Left renal cortex interstitium (tissue), 4 donors: Measurements from ENCODE around the gene TRPM3. TPM values are rescaled to one million over a fixed set of nuclear protein-coding genes. Genes with fewer than 3 reads are reported as not detected.

ENCODE experiments used
- DNase-seq, 4 donors: peaks; one replicate each; pipeline ENCODE4 v3.0.0-alpha.2; 2013; ENCODE audit warnings: low read depth in 4 of 4, low spot score in 2 of 4, missing footprints in 1 of 4
- polyA plus RNA-seq, 4 donors: library from polyadenylated mRNA; unstranded; fragments of 120-200 nt; gene quantifications; one replicate each; pipeline ENCODE4 v1.2.1, GENCODE V29; 2013; ENCODE audit not compliant: insufficient read length in 4 of 4

Gene TRPM3
- polyA plus RNA-seq, 4 donors: 12.1 to 17.6 (median 15.1) TPM

GRCh38 chr9:70951749-70952727 lies 169.4 kb downstream of the TRPM3 start:
- no peak for DNase-seq

GRCh38 chr9:70950270-70950669 lies 171.2 kb downstream of the TRPM3 start:
- no peak for DNase-seq

GRCh38 chr9:70949239-70949638 lies 172.2 kb downstream of the TRPM3 start:
- no peak for DNase-seq

DNA sequence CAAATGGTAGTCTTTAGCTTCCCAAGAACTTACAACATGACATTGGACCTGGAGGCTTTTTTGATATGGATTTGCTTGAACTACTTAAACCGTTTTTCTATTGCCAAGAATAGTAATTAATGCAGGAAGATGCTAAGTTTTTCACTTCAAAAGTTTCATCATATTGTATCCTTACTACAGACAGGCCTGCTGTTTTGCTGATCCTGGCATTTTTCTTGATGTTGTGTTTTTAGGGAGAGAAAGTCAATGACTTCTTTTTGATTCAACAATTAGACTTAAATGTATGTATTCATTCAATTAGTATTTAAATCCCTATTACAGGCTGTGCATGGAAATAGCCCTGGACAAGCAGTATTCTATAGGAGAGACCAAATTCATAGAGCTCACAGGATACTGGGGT lies 172.7 kb downstream of the TRPM3 start:
- no peak for DNase-seq

GRCh38 chr9:70947511-70947910 lies 173.9 kb downstream of the TRPM3 start:
- DNase-seq: no peak

GRCh38 chr9:70947086-70947485 lies 174.3 kb downstream of the TRPM3 start:
- DNase-seq: no peak

DNA sequence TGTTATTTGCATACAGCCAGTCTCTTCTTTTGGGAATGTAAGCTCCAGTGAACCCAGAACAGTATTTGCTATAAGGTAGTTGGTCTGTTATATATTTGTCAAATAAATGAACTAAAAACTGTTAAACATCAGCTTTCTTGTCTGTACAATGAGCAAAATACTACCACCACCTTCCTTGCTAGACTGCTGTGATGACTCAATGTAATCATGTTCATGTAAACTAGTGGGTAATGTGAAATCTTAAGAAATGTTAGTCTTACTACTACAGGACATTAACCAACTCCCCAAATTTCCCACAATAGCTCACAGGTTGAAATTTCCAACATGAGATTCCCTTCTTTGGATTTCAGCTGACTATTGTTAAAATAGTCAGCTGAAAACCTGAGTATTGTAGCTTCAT lies 176.1 kb downstream of the TRPM3 start:
- no peak for DNase-seq

DNA sequence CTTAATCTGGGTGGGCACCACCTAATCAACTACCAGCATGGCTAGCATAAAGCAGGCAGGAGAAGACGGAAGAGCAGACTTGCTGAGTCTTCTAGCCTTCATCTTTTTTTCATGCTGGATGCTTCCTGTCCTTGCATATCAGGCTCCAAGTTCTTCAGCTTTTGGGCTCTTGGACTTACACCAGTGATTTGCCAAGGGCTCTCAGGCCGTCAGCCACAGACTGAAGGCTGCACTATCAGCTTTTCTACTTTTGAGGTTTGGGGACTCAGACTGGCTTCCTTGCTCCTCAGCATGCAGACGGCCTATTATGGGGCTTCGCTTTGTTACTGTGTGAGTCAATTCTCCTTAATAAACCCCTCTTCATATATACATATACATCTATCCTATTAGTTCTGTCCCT lies 180.2 kb downstream of the TRPM3 start:
- no peak for DNase-seq

- no peak for DNase-seq
Measured at GRCh38 chr9:70940605-70941004, 180.8 kb downstream of the TRPM3 start.

- DNase-seq: no peak
Measured at GRCh38 chr9:70936536-70936935, 184.9 kb downstream of the TRPM3 start.

DNA sequence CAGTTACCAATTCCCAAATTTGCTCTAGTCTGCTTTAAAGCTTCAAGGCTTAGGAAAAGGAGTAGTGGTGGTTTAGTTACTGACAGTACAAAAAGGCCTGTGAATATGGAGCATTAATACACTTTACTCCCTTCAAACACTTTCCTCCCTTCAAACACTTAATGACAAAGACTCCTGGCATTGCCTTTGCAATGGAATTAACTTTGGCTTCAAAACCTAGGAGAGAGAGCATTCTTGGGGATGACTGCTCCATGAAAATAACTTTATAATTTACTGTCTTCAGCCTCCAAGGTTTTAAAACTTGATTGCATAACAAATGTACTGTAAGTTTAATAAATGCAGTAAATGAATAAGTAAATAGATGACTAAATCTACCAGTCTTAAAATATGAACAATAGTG lies 185.6 kb downstream of the TRPM3 start:
- no peak for DNase-seq

DNA sequence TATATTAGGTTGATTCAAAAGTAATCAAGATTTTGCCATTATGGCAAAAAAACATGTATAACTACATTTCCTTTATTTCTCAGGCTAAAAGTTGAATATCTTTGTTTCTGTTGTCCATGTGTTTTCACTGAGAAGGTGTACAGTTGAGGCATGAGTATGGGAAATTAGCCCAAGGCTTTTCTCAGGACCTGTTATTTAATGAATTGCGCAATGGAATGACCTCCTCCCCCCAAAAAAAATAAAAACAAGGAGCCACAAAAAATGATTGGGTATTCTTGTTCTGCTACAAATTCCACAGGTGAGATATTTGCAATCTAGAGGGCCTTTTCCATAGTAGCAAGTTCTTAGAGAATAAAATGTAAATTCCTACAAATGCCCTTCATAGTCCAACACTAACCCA lies 186.8 kb downstream of the TRPM3 start:
- DNase-seq: no peak

- no peak for DNase-seq
Measured at GRCh38 chr9:70933321-70933720, 188.1 kb downstream of the TRPM3 start.

- no peak for DNase-seq
Measured at GRCh38 chr9:70932097-70932496, 189.3 kb downstream of the TRPM3 start.

- no peak for DNase-seq
Measured at GRCh38 chr9:70927530-70927929, 193.9 kb downstream of the TRPM3 start.

GRCh38 chr9:70924895-70925547 lies 196.4 kb downstream of the TRPM3 start:
- peak in 3 of 4 donors; percentile 49 to 58 (median 53) for DNase-seq

DNA sequence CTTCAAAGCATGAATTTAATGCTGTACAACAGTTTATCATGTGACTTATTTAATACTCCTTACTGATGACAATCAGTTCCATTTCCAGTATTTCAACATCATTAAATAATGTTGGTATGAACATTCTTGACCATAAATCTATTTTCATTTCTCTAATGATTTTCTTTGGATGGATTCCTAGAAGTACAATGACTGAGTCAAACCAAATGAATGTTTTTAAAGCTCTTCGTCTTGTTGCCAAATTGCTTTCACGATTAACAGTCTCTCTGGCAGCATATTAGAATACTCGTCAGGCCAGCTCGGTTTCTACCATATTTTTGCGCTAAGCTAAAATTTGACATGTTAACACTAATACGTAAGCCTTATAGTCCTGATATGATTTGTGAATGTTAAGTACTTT lies 197.0 kb downstream of the TRPM3 start:
- DNase-seq: peak in 2 of 4 donors; percentile 14 to 34

DNA sequence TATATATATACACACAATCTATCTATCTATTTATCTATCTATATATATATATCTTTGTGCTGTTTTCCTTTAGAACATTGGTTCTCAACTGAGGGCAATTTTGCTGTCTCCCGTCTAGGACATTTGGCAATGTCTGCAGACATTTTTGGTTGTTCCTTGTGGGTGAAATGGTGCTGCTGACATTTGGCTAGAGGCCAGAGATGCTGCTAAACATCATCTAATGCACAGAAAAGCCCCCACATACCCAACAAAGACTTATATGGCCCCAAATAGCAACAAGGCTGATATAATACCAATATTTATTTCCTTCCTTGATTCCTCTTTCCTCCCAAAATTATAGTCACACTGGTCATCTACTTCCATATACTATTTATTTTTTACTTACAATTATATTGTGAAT lies 197.5 kb downstream of the TRPM3 start:
- DNase-seq: no peak

DNA sequence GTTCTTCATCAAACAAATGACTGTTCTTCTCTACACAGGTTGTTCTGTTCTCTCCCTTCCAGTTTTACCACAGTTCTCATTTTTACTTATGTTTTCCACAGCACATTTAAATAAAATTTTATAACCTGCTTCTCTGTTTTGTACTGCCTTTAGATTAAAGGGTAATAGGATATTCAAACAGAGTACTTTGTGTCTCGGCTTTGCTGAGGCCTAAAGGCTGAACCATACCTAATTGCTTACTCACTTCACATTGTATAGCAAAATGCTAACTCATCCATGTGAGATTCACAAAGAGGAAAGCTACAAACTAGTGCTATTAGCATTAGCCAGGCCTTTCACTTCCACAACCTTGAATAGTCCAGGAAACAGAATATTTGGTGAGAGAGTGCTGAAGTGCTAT lies 200.3 kb downstream of the TRPM3 start:
- DNase-seq: no peak

DNA sequence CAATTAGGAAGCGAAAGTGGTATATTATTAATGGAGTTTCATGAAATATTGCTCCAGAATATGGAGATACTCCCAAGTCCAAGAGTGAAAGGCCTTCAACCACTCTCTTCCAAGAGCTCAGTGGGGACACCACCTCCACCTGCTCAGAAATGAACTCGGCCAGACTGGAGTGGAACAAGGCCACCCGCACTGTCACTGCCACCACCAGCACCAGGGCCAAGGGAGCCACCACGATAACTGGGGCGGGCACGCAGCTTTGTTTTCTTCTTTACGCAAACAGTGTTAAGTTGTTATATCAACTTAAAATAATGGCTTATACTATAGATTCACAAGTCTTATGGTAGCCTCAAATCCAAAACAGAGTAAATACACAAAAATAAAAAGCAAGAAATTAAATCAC lies 204.1 kb downstream of the TRPM3 start:
- DNase-seq: no peak

DNA sequence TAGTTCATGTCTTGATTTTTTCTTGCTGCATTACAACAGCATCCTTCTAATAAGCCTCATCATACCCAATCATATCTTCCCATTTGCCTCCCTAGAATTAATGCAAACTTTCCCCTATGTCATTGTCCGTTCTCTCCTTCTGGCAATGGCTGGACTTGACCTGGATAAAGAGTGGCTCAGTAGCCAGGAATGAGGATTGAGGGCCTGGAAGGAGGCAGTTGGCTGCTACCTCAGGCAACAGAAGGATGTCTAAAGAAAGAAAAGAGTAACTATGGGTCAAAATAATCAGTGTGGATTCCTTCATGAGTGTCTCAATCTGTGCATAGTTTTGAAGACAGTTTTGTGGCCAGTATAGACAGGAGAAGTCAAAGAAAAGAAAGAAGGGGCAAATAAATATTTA lies 209.6 kb downstream of the TRPM3 start:
- DNase-seq: no peak

DNA sequence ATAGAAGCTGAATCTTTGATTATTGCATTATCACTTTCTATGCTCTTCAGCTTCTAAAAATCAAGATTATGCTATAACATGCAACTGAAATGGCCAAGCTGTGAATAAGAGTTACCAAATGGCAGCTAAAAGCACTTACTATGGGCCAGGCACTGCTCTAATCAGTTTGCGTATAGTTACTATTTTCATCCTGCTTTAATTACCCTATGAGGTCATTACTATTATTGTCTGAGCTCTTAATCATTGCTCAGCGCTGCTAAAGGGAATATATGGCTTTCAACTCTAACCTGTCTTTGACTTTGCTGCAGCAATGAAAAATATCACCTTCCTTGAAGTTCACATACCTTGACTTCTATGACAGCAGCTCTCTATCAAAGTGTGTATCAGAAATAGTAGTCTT lies 210.8 kb downstream of the TRPM3 start:
- no peak for DNase-seq
